Ovary (tissue), 9 donors: ENCODE results near the gene ETFB. TPM values are rescaled to one million over a fixed set of nuclear protein-coding genes. Genes with fewer than 3 reads are reported as not detected.

Source experiments
- DNase-seq, 5 donors: peaks; one replicate each; pipeline ENCODE4 v3.0.0-alpha.2; 2019 to 2020
- H3K27ac ChIP-seq, 2 donors: fragments of 200-600 bp; one replicate each; pipeline versions ENCODE4 v1.5.1 to v1.8.0; 2019 to 2022
- H3K27me3 ChIP-seq: fragments of 200-600 bp; one replicate; pipeline ENCODE4 v1.8.0; 2022
- H3K36me3 ChIP-seq: fragments of 200-600 bp; sonication (generic); one replicate; pipeline ENCODE4 v1.5.1; 2019
- H3K4me1 ChIP-seq: one replicate; pipeline ENCODE4 v1.8.1; 2013; ENCODE audit warnings: mild to moderate bottlenecking, moderate library complexity; ENCODE audit not compliant: insufficient read depth
- H3K4me3 ChIP-seq: fragments of 200-600 bp; sonication (generic); one replicate; pipeline ENCODE4 v1.5.1; 2017
- H3K9me3 ChIP-seq, 2 donors: fragments of 200-600 bp in 1 of 2; sonication (generic) in 1 of 2; one replicate each; pipeline versions ENCODE4 v1.5.1 to v1.8.1; 2013 to 2019; ENCODE audit warnings: mild to moderate bottlenecking in 1 of 2, moderate library complexity in 1 of 2
- CTCF ChIP-seq, 3 donors: fragments of 450-650 bp in 2 of 3; fragments of 200-600 bp in 1 of 3; IDR thresholded peaks; one replicate each; pipeline versions ENCODE4 v1.5.1 to v1.8.0; 2016 to 2022; ENCODE audit warnings: antibody characterized with exemption in 3 of 3, mild to moderate bottlenecking in 1 of 3
- EP300 ChIP-seq: sonication (generic); formaldehyde crosslinking; IDR thresholded peaks from one replicate; pipeline ENCODE4 v1.6.1; 2017; ENCODE audit warnings: antibody characterized with exemption
- POLR2A ChIP-seq: fragments of 450-650 bp; IDR thresholded peaks from one replicate; pipeline ENCODE4 v1.6.1; 2017; ENCODE audit warnings: antibody characterized with exemption, mild to moderate bottlenecking, moderate library complexity
- WGBS, 3 donors: extraction: QIAGEN DNeasy Blood & Tissue Kit in 1 of 3; methylation state at CpG; one replicate each; pipeline versions ENCODE4 v1.1.5 to v1.1.7; 2013 to 2017; 5-methylcytosine and 5-hydroxymethylcytosine counted together
- intact Hi-C, 4 donors: fragments of 100-400 bp; cut with DNase I; formaldehyde crosslinking; loops; one replicate each; pipeline versions ENCODE4 v1.11.0 to v1.15.1; 2022 to 2023
- polyA plus RNA-seq, 2 donors: library from polyadenylated mRNA; stranded (reverse); fragments of 200-250 nt in 1 of 2; fragments of 350-450 nt in 1 of 2; fragmentation: Illumina TruSeq in 1 of 2; extraction: RNeasy Lipid Tissue Mini Kit (QIAGEN cat#74804) in 1 of 2; gene quantifications; one replicate each; pipeline ENCODE4 v1.2.3, GENCODE V29; 2013 to 2014
- total RNA-seq, 7 donors: library from RNA; depleted of rRNA in 2 of 7; stranded (reverse); fragments of >200 nt in 2 of 7; fragmentation: NEBNext Ultra II Directional in 3 of 7; extraction: Animal tissue kit (Norgen Biotek cat#: 25700) in 3 of 7; gene quantifications; one replicate each; pipeline versions ENCODE4 v1.1.0 to v1.2.4, GENCODE V29; 2016 to 2023
- donor health status: DM: no; HTN: no; CAD: no; lungs with moderate emphysema.
- donor health status: DM: no; HTN: no; CAD: no.
- donor health status: Bipolar disorder and iron deficiency.
- donor health status: DM: yes; HTN: yes; CAD: no.
- donor health status: DM: no; HTN: no; CAD: no.
- donor health status: DM: yes; HTN: yes; CAD: no.

Gene ETFB
- total and polyA plus RNA-seq, 9 donors, result 12.4 to 91.3 (median 63.3) TPM

GRCh38 chr19:51301266-51301665 is 64.9 kb downstream of the ETFB start:
- Histone ChIP-seq H3K9me3 (no peaks in the 10 kb centered on the region), H3K27me3 (no peaks in the 10 kb centered on the region), H3K36me3 (no peaks in the 10 kb centered on the region), H3K4me3 (no peak overlapping the region), H3K4me1 (no peaks in the 10 kb centered on the region), H3K27ac (no peak overlapping the region)
- no peak for DNase-seq
- TF ChIP-seq EP300 (no peak), POLR2A (no peak), CTCF (IDR thresholded peaks at IDR 0.05) (no peak)
- intact Hi-C loops, result no loop called here
- 63 to 77% (median 72%) methylated on average over 7 of the region's 7 CpGs for WGBS, 3 donors

- Histone ChIP-seq H3K27ac (no peak overlapping the region), H3K36me3 (no peaks in the 10 kb centered on the region), H3K9me3 (no peaks in the 10 kb centered on the region), H3K27me3 (no peaks in the 10 kb centered on the region), H3K4me3 (no peak overlapping the region), H3K4me1 (no peaks in the 10 kb centered on the region)
- TF ChIP-seq CTCF (IDR thresholded peaks at IDR 0.05) (no peak), POLR2A (no peak), EP300 (no peak)
- intact Hi-C loops, result no loop called here
- WGBS, 3 donors, result 62 to 67% (median 66%) methylated on average over 5 of the region's 5 CpGs
- no peak for DNase-seq
Observed at GRCh38 chr19:51297406-51297805, 68.8 kb downstream of the ETFB start.

- Histone ChIP-seq H3K4me3 (no peak overlapping the region), H3K27me3 (no peaks in the 10 kb centered on the region), H3K27ac (no peak overlapping the region), H3K9me3 (no peaks in the 10 kb centered on the region), H3K4me1 (no peaks in the 10 kb centered on the region), H3K36me3 (no peaks in the 10 kb centered on the region)
- TF ChIP-seq EP300, result no peak
- TF ChIP-seq POLR2A, result no peak
- no peak for TF ChIP-seq CTCF (IDR thresholded peaks at IDR 0.05)
- intact Hi-C loops, result no loop called here
- WGBS, 3 donors, result 48 to 55% (median 52%) methylated on average over 9 of the region's 9 CpGs
- DNase-seq, result no peak
Observed at GRCh38 chr19:51296336-51297093, 69.7 kb downstream of the ETFB start.

- Histone ChIP-seq H3K4me3 (no peak overlapping the region), H3K9me3 (no peaks in the 10 kb centered on the region), H3K36me3 (no peaks in the 10 kb centered on the region), H3K27me3 (no peaks in the 10 kb centered on the region), H3K4me1 (no peaks in the 10 kb centered on the region), H3K27ac (no peak overlapping the region)
- WGBS, 3 donors, result 26 to 40% (median 30%) methylated on average over 15 of the region's 15 CpGs
- intact Hi-C loops, result no loop called here
- TF ChIP-seq EP300, result no peak
- no peak for TF ChIP-seq CTCF (IDR thresholded peaks at IDR 0.05)
- no peak for TF ChIP-seq POLR2A
- DNase-seq, result no peak
Observed at GRCh38 chr19:51295382-51296126, 70.6 kb downstream of the ETFB start.

Other genes with a start within 250 kb of the ETFB start
- gene SIGLEC9, start 241.5 kb downstream of the ETFB start, total RNA-seq, result 10 to 100 TPM in 1 of 7 donors, 1 to 10 TPM in 6; 1.7 to 10.4 (median 3.1) TPM
- 1 to 10 TPM; 2.5 TPM for gene SIGLEC9, start 241.5 kb downstream of the ETFB start, polyA plus RNA-seq
- 1 to 10 TPM in 3 of 7 donors, under 1 TPM in 2, not detected in 2; 0.38 to 3.0 (median 1.5) TPM for gene SIGLEC7, start 224.1 kb downstream of the ETFB start, total RNA-seq
- 1 to 10 TPM in 1 of 2 donors, under 1 TPM in 1; 0.39 to 3.7 TPM for gene SIGLEC7, start 224.1 kb downstream of the ETFB start, polyA plus RNA-seq
- gene CD33, start 141.3 kb downstream of the ETFB start, total RNA-seq, result 1 to 10 TPM; 1.4 to 6.9 (median 2.7) TPM
- gene CD33, start 141.3 kb downstream of the ETFB start, polyA plus RNA-seq, result 10 to 100 TPM in 1 of 2 donors, 1 to 10 TPM in 1; 1.3 to 16.5 TPM
- gene SIGLECL1, start 115.3 kb downstream of the ETFB start, total RNA-seq, result not detected
- not detected for gene SIGLECL1, start 115.3 kb downstream of the ETFB start, polyA plus RNA-seq
- gene IGLON5, start 54.7 kb downstream of the ETFB start, total RNA-seq, result under 1 TPM in 6 of 7 donors, not detected in 1; 0.08 to 0.96 (median 0.29) TPM
- gene IGLON5, start 54.7 kb downstream of the ETFB start, polyA plus RNA-seq, result 1 to 10 TPM in 1 of 2 donors, under 1 TPM in 1; 0.13 to 1.6 TPM
- gene VSIG10L, start 24.2 kb downstream of the ETFB start, total RNA-seq, result 1 to 10 TPM; 1.8 to 8.1 (median 5.4) TPM
- gene VSIG10L, start 24.2 kb downstream of the ETFB start, polyA plus RNA-seq, result 1 to 10 TPM; 4.4 to 6.9 TPM
- gene CLDND2, start 2.6 kb upstream of the ETFB start, total RNA-seq, result 1 to 10 TPM in 3 of 7 donors, under 1 TPM in 1, not detected in 3; 0.70 to 1.9 (median 1.5) TPM
- gene CLDND2, start 2.6 kb upstream of the ETFB start, polyA plus RNA-seq, result under 1 TPM in 1 of 2 donors, not detected in 1; 0.59 TPM
- 1 to 10 TPM in 5 of 7 donors, under 1 TPM in 2; 0.40 to 3.1 (median 1.5) TPM for gene NKG7, start 6.3 kb upstream of the ETFB start, total RNA-seq
- gene NKG7, start 6.3 kb upstream of the ETFB start, polyA plus RNA-seq, result 1 to 10 TPM; 1.6 to 4.4 TPM
- gene LIM2, start 21.6 kb upstream of the ETFB start, total RNA-seq, result not detected
- gene LIM2, start 21.6 kb upstream of the ETFB start, polyA plus RNA-seq, result not detected
- not detected for gene C19orf84, start 24.2 kb upstream of the ETFB start, total RNA-seq
- gene C19orf84, start 24.2 kb upstream of the ETFB start, polyA plus RNA-seq, result under 1 TPM in 1 of 2 donors, not detected in 1; 0.47 TPM
- 1 to 10 TPM; 1.4 to 9.4 (median 4.6) TPM for gene SIGLEC10, start 51.3 kb upstream of the ETFB start, total RNA-seq
- 1 to 10 TPM in 1 of 2 donors, under 1 TPM in 1; 0.30 to 1.3 TPM for gene SIGLEC10, start 51.3 kb upstream of the ETFB start, polyA plus RNA-seq
- gene SIGLEC8, start 92.1 kb upstream of the ETFB start, total RNA-seq, result 1 to 10 TPM in 1 of 7 donors, under 1 TPM in 4, not detected in 2; 0.24 to 1.6 (median 0.92) TPM
- 1 to 10 TPM in 1 of 2 donors, under 1 TPM in 1; 0.05 to 1.6 TPM for gene SIGLEC8, start 92.1 kb upstream of the ETFB start, polyA plus RNA-seq
- not detected for gene CEACAM18, start 112.2 kb upstream of the ETFB start, total RNA-seq
- gene CEACAM18, start 112.2 kb upstream of the ETFB start, polyA plus RNA-seq, result not detected
- under 1 TPM in 2 of 7 donors, not detected in 5; 0.23 to 0.25 TPM for gene SIGLEC12, start 135.4 kb upstream of the ETFB start, total RNA-seq
- gene SIGLEC12, start 135.4 kb upstream of the ETFB start, polyA plus RNA-seq, result under 1 TPM in 1 of 2 donors, not detected in 1; 0.73 TPM
- under 1 TPM in 2 of 7 donors, not detected in 5; 0.40 to 0.45 TPM for gene SIGLEC6, start 165.3 kb upstream of the ETFB start, total RNA-seq
- gene SIGLEC6, start 165.3 kb upstream of the ETFB start, polyA plus RNA-seq, result under 1 TPM; 0.19 to 0.67 TPM
- gene ZNF175, start 204.9 kb upstream of the ETFB start, total RNA-seq, result 10 to 100 TPM in 5 of 7 donors, 1 to 10 TPM in 2; 4.3 to 17.3 (median 13.1) TPM
- 10 to 100 TPM in 1 of 2 donors, 1 to 10 TPM in 1; 5.4 to 12.3 TPM for gene ZNF175, start 204.9 kb upstream of the ETFB start, polyA plus RNA-seq